ENCODE data around the gene PAPPA. TPM values are rescaled to one million over a fixed set of nuclear protein-coding genes. Genes with fewer than 3 reads are reported as not detected.

The PAPPA gene
- total RNA-seq, 1 experiment from 2014 or later: 0.05 TPM

DNA sequence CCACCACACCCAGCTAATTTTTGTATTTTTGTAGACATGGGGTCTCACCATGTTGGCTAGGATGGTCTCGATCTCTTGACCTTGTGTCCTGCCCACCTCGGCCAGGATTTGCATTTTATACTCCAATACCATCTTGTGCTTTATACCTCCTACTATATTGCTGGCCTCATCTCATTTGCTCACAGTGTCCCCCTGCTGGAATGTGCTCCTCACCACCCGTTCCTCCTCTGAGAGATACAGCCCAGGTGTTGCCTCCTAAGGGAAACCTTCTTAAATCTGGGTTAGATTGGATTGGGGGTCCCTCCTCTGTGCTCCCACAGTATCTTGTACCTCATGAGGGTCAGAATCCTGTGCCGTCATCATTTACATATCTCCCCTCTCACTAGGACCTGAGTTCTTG, 131.7 kb downstream of the PAPPA start:
- ChIA-PET CTCF (interaction anchor here (0.7 kb wide), 1 partner anchor 1378 kb away, joined by 3 read pairs; no protein-coding TSS in a partner anchor), POLR2A (no interaction called here), RAD21 (ENCODE audit: low non-redundant PET in 1 of 2, low total read pairs in 2 of 2, uncharacterized antibody in 2 of 2, unreplicated experiment in 2 of 2) (no interaction called here)
- no peaks in the 10 kb centered on the region for H4K20me1 ChIP-seq (ENCODE audit: insufficient read depth)
- peaks cover 0 to 3% of the 10 kb centered on the region in 2 experiments; a peak in 1 of 4 replicates for H3K4me1 ChIP-seq (ENCODE audit: control insufficient read depth in 1 of 2, insufficient read depth in 2 of 2, low read length in 2 of 2)
- H2AFZ ChIP-seq (ENCODE audit: low read depth, low read length, poor library complexity, severe bottlenecking): no peak overlapping the region
- no peaks in the 10 kb centered on the region for H3K9me3 ChIP-seq (ENCODE audit: control insufficient read depth in 1 of 2, insufficient read depth in 1 of 2, low read depth in 1 of 2, low read length in 2 of 2)
- no peaks in the 10 kb centered on the region for H3K79me2 ChIP-seq (ENCODE audit: insufficient read depth, low read length)
- TF ChIP-seq ELF1 (IDR thresholded peaks at IDR 0.05; ENCODE audit: borderline replicate concordance, low read depth) (no peak), SRF (IDR thresholded peaks at IDR 0.05; ENCODE audit: low read depth) (no peak), RAD21 (IDR thresholded peaks at IDR 0.05; ENCODE audit: low read depth) (no peak)
- TF ChIP-seq, protein P1, sequence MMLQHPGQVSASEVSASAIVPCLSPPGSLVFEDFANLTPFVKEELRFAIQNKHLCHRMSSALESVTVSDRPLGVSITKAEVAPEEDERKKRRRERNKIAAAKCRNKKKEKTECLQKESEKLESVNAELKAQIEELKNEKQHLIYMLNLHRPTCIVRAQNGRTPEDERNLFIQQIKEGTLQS (IDR thresholded peaks at IDR 0.05): no peak
- TF ChIP-seq, protein P2, sequence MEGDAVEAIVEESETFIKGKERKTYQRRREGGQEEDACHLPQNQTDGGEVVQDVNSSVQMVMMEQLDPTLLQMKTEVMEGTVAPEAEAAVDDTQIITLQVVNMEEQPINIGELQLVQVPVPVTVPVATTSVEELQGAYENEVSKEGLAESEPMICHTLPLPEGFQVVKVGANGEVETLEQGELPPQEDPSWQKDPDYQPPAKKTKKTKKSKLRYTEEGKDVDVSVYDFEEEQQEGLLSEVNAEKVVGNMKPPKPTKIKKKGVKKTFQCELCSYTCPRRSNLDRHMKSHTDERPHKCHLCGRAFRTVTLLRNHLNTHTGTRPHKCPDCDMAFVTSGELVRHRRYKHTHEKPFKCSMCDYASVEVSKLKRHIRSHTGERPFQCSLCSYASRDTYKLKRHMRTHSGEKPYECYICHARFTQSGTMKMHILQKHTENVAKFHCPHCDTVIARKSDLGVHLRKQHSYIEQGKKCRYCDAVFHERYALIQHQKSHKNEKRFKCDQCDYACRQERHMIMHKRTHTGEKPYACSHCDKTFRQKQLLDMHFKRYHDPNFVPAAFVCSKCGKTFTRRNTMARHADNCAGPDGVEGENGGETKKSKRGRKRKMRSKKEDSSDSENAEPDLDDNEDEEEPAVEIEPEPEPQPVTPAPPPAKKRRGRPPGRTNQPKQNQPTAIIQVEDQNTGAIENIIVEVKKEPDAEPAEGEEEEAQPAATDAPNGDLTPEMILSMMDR (IDR thresholded peaks at IDR 0.05 in 2 of 3, conservative IDR thresholded peaks at IDR 0.05 in 1 of 3; ENCODE audit: borderline replicate concordance in 1 of 3, insufficient read depth in 1 of 3, low read depth in 2 of 3, low read length in 2 of 3): peak; percentile 4 to 35 (median 19); a peak in 2 of 6 replicates
- H3K9me2 ChIP-seq (ENCODE audit: insufficient read depth): no peaks in the 10 kb centered on the region
- BruUV-seq (replicated peaks): no TSS peak
- no peaks in the 10 kb centered on the region for H3K36me3 ChIP-seq (ENCODE audit: control insufficient read depth in 1 of 2, insufficient read depth in 2 of 2, low read length in 2 of 2)
- no peak overlapping the region for H3K4me2 ChIP-seq (ENCODE audit: low read length)
- H3K4me3 ChIP-seq (replicated peaks in 1 of 2; ENCODE audit: low read depth in 1 of 2, low read length in 2 of 2): no peak overlapping the region
- no peak overlapping the region for H3K9ac ChIP-seq (ENCODE audit: low read length)
- H3K27ac ChIP-seq (ENCODE audit: low read depth, low read length): no peak overlapping the region
- DNase-seq (ENCODE audit: low read depth, low spot score) (no peak), ATAC-seq (peak; percentile 70)
- peaks cover 62% of the 10 kb centered on the region for H3K27me3 ChIP-seq (ENCODE audit: insufficient read depth, low read length)
- intact Hi-C loops (cut with micrococcal nuclease): no loop called here

DNA sequence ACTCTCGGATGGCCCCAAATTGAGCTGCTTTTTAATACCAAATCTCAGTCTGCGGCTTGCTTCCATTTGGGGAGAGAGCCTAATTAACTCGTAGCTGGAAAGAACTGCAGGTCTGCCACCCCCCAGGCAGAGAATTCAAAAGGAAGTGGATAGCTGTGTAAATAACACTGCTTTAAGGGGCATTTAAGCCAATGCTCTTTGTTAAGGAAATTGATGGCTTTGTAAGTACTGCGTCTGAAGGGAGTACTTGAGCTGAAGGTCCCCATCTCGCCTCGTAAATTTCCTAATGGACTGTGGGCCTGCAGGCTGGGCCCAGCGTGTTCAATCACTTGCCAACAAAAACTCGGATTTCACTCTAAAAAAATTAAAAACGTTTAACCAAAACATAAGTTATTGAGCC, 132.7 kb downstream of the PAPPA start:
- RAD21 ChIA-PET (ENCODE audit: low non-redundant PET in 1 of 2, low total read pairs in 2 of 2, uncharacterized antibody in 2 of 2, unreplicated experiment in 2 of 2): no interaction called here
- TF ChIP-seq JUND (IDR thresholded peaks at IDR 0.05) (no peak), ZNF274 (IDR thresholded peaks at IDR 0.05; ENCODE audit: low read depth, low read length) (no peak), EZH2 (IDR thresholded peaks at IDR 0.05) (no peak), EZH2phosphoT487 (IDR thresholded peaks at IDR 0.05; ENCODE audit: borderline replicate concordance) (no peak), RAD21 (IDR thresholded peaks at IDR 0.05; ENCODE audit: low read depth) (no peak), POLR2A (IDR thresholded peaks at IDR 0.05; ENCODE audit: borderline replicate concordance, extremely low read depth, insufficient read depth, insufficient read length) (no peak), CEBPB (IDR thresholded peaks at IDR 0.05; ENCODE audit: low read depth) (no peak), ELF1 (IDR thresholded peaks at IDR 0.05; ENCODE audit: borderline replicate concordance, low read depth) (no peak), ZFX (IDR thresholded peaks at IDR 0.05) (no peak)
- TF ChIP-seq, protein P2 (IDR thresholded peaks at IDR 0.05 in 2 of 3, conservative IDR thresholded peaks at IDR 0.05 in 1 of 3; ENCODE audit: borderline replicate concordance in 1 of 3, insufficient read depth in 1 of 3, low read depth in 2 of 3, low read length in 2 of 3): no peak
- TF ChIP-seq, protein P3, sequence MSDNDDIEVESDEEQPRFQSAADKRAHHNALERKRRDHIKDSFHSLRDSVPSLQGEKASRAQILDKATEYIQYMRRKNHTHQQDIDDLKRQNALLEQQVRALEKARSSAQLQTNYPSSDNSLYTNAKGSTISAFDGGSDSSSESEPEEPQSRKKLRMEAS (IDR thresholded peaks at IDR 0.05): no peak
- TF ChIP-seq, protein P4, sequence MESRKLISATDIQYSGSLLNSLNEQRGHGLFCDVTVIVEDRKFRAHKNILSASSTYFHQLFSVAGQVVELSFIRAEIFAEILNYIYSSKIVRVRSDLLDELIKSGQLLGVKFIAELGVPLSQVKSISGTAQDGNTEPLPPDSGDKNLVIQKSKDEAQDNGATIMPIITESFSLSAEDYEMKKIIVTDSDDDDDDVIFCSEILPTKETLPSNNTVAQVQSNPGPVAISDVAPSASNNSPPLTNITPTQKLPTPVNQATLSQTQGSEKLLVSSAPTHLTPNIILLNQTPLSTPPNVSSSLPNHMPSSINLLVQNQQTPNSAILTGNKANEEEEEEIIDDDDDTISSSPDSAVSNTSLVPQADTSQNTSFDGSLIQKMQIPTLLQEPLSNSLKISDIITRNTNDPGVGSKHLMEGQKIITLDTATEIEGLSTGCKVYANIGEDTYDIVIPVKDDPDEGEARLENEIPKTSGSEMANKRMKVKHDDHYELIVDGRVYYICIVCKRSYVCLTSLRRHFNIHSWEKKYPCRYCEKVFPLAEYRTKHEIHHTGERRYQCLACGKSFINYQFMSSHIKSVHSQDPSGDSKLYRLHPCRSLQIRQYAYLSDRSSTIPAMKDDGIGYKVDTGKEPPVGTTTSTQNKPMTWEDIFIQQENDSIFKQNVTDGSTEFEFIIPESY (IDR thresholded peaks at IDR 0.05; ENCODE audit: extremely low read depth, insufficient replicate concordance, low read length): no peak

More for the DNA sequence above, 132.7 kb downstream of the PAPPA start:
- H3K27ac ChIP-seq (ENCODE audit: low read depth, low read length): no peak overlapping the region
- ATAC-seq (no peak), DNase-seq (ENCODE audit: low read depth, low spot score) (no peak)
- no peaks in the 10 kb centered on the region for H4K20me1 ChIP-seq (ENCODE audit: insufficient read depth)
- H3K9me2 ChIP-seq (ENCODE audit: insufficient read depth): no peaks in the 10 kb centered on the region
- H3K9ac ChIP-seq (ENCODE audit: low read length): no peak overlapping the region
- peaks cover 62% of the 10 kb centered on the region for H3K27me3 ChIP-seq (ENCODE audit: insufficient read depth, low read length)
- H3K79me2 ChIP-seq (ENCODE audit: insufficient read depth, low read length): no peaks in the 10 kb centered on the region
- POLR2A ChIA-PET: no interaction called here
- BruUV-seq (replicated peaks): no TSS peak
- H3K36me3 ChIP-seq (ENCODE audit: control insufficient read depth in 1 of 2, insufficient read depth in 2 of 2, low read length in 2 of 2): no peaks in the 10 kb centered on the region
- no peak overlapping the region for H3K4me3 ChIP-seq (replicated peaks in 1 of 2; ENCODE audit: low read depth in 1 of 2, low read length in 2 of 2)
- intact Hi-C loops (cut with micrococcal nuclease): no loop called here
- CTCF ChIA-PET: no interaction called here
- no peak overlapping the region for H3K4me2 ChIP-seq (ENCODE audit: low read length)
- peaks cover 0 to 3% of the 10 kb centered on the region in 2 experiments; a peak in 1 of 4 replicates for H3K4me1 ChIP-seq (ENCODE audit: control insufficient read depth in 1 of 2, insufficient read depth in 2 of 2, low read length in 2 of 2)
- H3K9me3 ChIP-seq (ENCODE audit: control insufficient read depth in 1 of 2, insufficient read depth in 1 of 2, low read depth in 1 of 2, low read length in 2 of 2): no peaks in the 10 kb centered on the region
- H2AFZ ChIP-seq (ENCODE audit: low read depth, low read length, poor library complexity, severe bottlenecking): no peak overlapping the region
